Measurements from ENCODE around the gene ZAP70.

DNA sequence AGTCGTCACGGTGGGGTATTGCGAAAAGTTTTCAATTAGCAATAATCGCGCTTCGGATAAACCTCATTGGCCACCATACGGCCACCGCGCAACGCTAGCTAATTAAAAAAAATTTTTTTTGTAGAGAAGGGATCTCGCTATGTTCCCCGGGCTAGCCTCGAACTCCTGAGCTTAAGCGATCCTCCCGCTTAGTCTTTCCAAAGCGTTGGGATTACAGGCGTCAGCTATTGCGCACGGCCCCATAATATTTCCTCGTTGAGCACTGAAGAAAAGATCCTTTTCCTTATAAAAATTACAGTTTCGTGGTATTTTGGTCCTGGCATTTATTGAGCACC, 48.8 kb upstream of the ZAP70 start:
- no peak; the same call in 1 of the 2 replicates for TF ChIP-seq CTCF (conservative IDR thresholded peaks at IDR 0.05; ENCODE audit: low read length)
- no peak for TF ChIP-seq EZH2phosphoT487 (IDR thresholded peaks at IDR 0.05; ENCODE audit: borderline replicate concordance, low read depth, low read length)

Measured in OCI-LY7 (cell line).